ENCODE data around the gene MYORG.
A peak's percentile ranks its signal among the peaks of the same experiment; 100 is the strongest.

Gene MYORG

DNA sequence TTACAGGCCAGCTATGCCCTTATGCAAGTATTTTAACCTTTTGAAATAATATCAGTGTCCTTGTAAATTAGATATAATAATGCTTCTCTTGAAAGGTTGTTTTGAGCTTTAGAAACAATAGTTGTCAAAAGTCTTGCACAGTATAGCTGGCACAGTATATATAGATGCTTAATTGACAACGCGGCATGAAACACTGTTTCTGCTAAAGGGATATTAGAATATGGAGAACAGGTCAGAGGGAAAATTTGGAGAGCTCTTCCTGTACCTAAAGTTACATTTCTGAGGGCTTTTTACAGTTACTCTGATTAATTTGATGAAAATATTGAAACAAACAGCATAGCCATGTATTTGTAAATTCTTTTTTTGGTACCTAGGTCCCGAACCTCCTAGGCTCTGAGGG, 42.9 kb downstream of the MYORG start:
- Histone ChIP-seq H4K20me1 (ENCODE audit: insufficient read depth, low read length) (no peaks in the 10 kb centered on the region), H3K27ac (ENCODE audit: low read length) (no peak overlapping the region), H3K36me3 (replicated peaks; ENCODE audit: low read depth, low read length) (peaks cover 4% of the 10 kb centered on the region), H3K9ac (ENCODE audit: low read length) (no peak overlapping the region), H3K79me2 (ENCODE audit: low read length) (peaks cover 16% of the 10 kb centered on the region), H3K4me3 (ENCODE audit: low read length) (no peak overlapping the region), H3K27me3 (ENCODE audit: low read depth, low read length) (no peaks in the 10 kb centered on the region), H3K9me3 (ENCODE audit: insufficient read depth, low read length) (no peaks in the 10 kb centered on the region), H3K4me2 (ENCODE audit: low read length) (no peak overlapping the region), H3K4me1 (ENCODE audit: low read length) (peaks cover 11% of the 10 kb centered on the region), H2AFZ (ENCODE audit: low read depth, low read length) (no peak overlapping the region)
- TF ChIP-seq, protein P1, sequence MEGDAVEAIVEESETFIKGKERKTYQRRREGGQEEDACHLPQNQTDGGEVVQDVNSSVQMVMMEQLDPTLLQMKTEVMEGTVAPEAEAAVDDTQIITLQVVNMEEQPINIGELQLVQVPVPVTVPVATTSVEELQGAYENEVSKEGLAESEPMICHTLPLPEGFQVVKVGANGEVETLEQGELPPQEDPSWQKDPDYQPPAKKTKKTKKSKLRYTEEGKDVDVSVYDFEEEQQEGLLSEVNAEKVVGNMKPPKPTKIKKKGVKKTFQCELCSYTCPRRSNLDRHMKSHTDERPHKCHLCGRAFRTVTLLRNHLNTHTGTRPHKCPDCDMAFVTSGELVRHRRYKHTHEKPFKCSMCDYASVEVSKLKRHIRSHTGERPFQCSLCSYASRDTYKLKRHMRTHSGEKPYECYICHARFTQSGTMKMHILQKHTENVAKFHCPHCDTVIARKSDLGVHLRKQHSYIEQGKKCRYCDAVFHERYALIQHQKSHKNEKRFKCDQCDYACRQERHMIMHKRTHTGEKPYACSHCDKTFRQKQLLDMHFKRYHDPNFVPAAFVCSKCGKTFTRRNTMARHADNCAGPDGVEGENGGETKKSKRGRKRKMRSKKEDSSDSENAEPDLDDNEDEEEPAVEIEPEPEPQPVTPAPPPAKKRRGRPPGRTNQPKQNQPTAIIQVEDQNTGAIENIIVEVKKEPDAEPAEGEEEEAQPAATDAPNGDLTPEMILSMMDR (IDR thresholded peaks at IDR 0.05; ENCODE audit: low read depth, low read length), result no peak
- TF ChIP-seq EZH2phosphoT487 (IDR thresholded peaks at IDR 0.05; ENCODE audit: low read depth), result no peak

DNA sequence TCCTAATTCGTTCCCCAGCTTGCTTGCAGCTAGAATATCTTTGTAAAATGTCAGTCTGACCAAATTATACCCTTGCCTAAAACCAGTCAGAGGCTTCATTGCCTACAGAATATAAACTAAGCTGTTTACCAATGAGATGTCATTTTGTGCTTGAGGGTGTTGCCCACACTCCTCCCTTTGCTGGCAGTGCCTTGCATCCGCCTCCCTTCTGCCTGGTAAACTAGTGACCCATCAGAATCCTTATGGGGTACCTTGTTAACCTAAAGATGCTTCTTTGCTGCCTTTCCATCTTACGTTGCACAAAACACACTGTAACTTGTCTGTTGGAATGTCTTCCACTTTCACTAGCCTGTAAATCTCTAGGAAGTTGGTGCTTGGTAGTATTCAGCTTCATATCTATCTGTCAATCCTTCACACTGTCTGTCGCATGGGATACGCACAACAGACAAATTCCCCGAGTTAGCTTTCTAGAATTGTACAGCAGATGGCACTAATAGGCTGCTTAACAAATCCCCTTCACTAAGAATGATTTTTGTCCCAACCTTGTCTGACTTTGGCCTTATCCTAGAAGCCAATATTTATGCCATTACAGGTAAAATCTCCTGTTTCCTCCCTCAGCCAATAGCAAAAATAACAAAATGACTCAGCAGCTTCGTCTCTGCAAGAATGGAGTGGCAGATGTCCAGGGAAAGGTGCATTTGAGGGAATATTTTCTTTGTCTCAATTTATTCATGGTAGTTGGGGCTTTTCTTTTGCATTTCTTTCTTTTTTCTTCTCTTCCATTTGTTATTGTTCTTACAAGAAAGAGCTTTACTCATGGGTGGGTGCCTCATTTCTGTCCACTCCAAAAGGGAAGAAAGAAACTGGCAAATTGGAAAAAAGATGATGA, 44.4 kb downstream of the MYORG start:
- no peak overlapping the region for H3K4me2 ChIP-seq (ENCODE audit: low read length)
- peaks cover 16% of the 10 kb centered on the region for H3K4me1 ChIP-seq (ENCODE audit: low read length)
- no peaks in the 10 kb centered on the region for H3K27me3 ChIP-seq (ENCODE audit: low read depth, low read length)
- H3K36me3 ChIP-seq (replicated peaks; ENCODE audit: low read depth, low read length), result no peaks in the 10 kb centered on the region
- H3K9me3 ChIP-seq (ENCODE audit: insufficient read depth, low read length), result no peaks in the 10 kb centered on the region
- TF ChIP-seq, protein P1 (IDR thresholded peaks at IDR 0.05; ENCODE audit: low read depth, low read length), result peak; percentile 62
- TF ChIP-seq EZH2phosphoT487 (IDR thresholded peaks at IDR 0.05; ENCODE audit: low read depth), result no peak
- peaks cover 30% of the 10 kb centered on the region for H3K79me2 ChIP-seq (ENCODE audit: low read length)
- H4K20me1 ChIP-seq (ENCODE audit: insufficient read depth, low read length), result no peaks in the 10 kb centered on the region
- no peak overlapping the region for H3K9ac ChIP-seq (ENCODE audit: low read length)
- H2AFZ ChIP-seq (ENCODE audit: low read depth, low read length), result no peak overlapping the region
- no peak overlapping the region for H3K4me3 ChIP-seq (ENCODE audit: low read length)
- H3K27ac ChIP-seq (ENCODE audit: low read length), result no peak overlapping the region

DNA sequence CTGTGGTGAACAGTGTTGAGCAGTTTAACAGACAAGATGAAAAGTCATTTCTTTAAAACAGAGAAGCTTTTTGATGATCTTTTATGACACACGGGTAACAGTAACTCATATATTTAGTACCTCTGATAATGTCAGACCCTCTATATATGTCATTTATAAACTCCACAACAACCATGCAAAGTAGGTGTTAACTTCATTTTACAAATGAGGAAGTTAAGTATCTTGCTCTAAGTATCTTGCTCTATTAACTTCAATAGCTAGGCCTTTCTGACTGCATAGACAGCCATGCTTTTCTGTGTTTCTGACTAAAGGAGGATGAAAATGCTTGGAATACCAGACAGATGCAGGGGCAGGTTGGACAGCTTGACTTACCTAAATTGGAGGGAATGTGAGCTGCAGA, 45.5 kb downstream of the MYORG start:
- H3K27me3 ChIP-seq (ENCODE audit: low read depth, low read length), result no peaks in the 10 kb centered on the region
- TF ChIP-seq, protein P1 (IDR thresholded peaks at IDR 0.05; ENCODE audit: low read depth, low read length), result no peak
- no peak for TF ChIP-seq EZH2phosphoT487 (IDR thresholded peaks at IDR 0.05; ENCODE audit: low read depth)
- H3K27ac ChIP-seq (ENCODE audit: low read length), result no peak overlapping the region
- H3K4me3 ChIP-seq (ENCODE audit: low read length), result no peak overlapping the region
- H3K4me2 ChIP-seq (ENCODE audit: low read length), result peak overlapping the region; percentile 16; the same call in 1 of the 2 replicates
- H3K9me3 ChIP-seq (ENCODE audit: insufficient read depth, low read length), result no peaks in the 10 kb centered on the region
- H2AFZ ChIP-seq (ENCODE audit: low read depth, low read length), result no peak overlapping the region
- H4K20me1 ChIP-seq (ENCODE audit: insufficient read depth, low read length), result no peaks in the 10 kb centered on the region
- no peaks in the 10 kb centered on the region for H3K36me3 ChIP-seq (replicated peaks; ENCODE audit: low read depth, low read length)
- H3K9ac ChIP-seq (ENCODE audit: low read length), result no peak overlapping the region
- peaks cover 36% of the 10 kb centered on the region for H3K79me2 ChIP-seq (ENCODE audit: low read length)
- peaks cover 16% of the 10 kb centered on the region for H3K4me1 ChIP-seq (ENCODE audit: low read length)

DNA sequence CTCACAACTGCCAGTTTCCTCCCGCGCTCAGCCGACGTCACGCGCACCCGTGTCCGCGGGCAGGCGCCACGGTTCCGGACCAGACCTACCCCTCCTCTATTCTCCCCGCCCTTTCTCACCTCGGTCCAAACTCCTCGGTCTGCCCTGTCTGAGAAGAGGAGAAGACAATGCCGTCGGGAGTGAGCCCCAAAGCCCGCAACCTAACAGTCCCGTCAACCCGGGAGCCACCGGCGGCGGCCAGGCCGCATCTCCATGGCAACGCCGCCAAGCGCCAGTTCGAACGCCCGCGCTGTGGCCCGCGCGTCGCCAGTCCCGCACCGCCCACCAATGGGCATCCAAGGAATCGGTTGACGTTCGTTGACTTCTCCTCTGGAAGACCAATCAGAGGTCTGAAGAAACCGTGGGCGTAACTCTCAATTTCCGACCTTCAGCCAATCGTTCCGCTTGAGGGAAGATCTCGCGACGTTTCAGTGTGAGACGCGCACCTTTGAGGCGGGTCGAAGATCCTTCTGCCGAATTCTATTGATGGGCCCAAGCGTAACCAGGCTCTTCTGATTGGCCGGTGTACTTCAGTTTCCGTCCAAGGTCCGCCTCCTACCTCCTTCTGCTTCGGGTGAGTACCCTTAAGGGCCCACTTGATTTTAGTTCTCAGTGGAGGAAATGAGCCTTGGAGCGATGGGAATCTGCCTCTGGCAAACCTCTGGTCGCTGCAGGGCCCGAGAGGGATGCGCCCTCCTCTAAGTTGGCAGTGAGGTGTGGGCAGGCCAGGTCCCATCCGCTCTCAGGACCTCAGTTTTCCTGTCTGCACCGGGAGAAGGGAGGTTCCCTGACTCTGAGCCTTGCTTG, 47.5 kb downstream of the MYORG start, which contains the start of the genes KIF24 and NUDT2:
TSS of gene KIF24 (minus strand) at position 282 of the 846 bp plus-strand sequence. CDS start 17,922 bp downstream, outside the sequence.
TSS of gene NUDT2 (plus strand) at position 583 of the 846 bp plus-strand sequence. CDS start 9,471 bp downstream, outside the sequence.
- peak within 1 kb of the TSS; percentile 78 for H3K27ac ChIP-seq (ENCODE audit: low read length)
- TF ChIP-seq, protein P1 (IDR thresholded peaks at IDR 0.05; ENCODE audit: low read depth, low read length), result no peak
- no peak for TF ChIP-seq EZH2phosphoT487 (IDR thresholded peaks at IDR 0.05; ENCODE audit: low read depth)
- peak within 1 kb of the TSS; percentile 99 for H3K9ac ChIP-seq (ENCODE audit: low read length)
- H3K4me2 ChIP-seq (ENCODE audit: low read length), result peak within 1 kb of the TSS; percentile 86
- H3K79me2 ChIP-seq (ENCODE audit: low read length), result peaks cover 41% of the 10 kb centered on the region
- H3K36me3 ChIP-seq (replicated peaks; ENCODE audit: low read depth, low read length), result no peaks in the 10 kb centered on the region
- H2AFZ ChIP-seq (ENCODE audit: low read depth, low read length), result peak within 1 kb of the TSS; percentile 90
- peak within 1 kb of the TSS; percentile 99 for H3K4me3 ChIP-seq (ENCODE audit: low read length)
- peaks cover 16% of the 10 kb centered on the region for H3K4me1 ChIP-seq (ENCODE audit: low read length)
- H3K27me3 ChIP-seq (ENCODE audit: low read depth, low read length), result no peaks in the 10 kb centered on the region
- H4K20me1 ChIP-seq (ENCODE audit: insufficient read depth, low read length), result no peaks in the 10 kb centered on the region
- no peaks in the 10 kb centered on the region for H3K9me3 ChIP-seq (ENCODE audit: insufficient read depth, low read length)
